DLD1 (cell line): Measurements from ENCODE around the gene CABYR.
"Not testable (repeated sequence)": the region's sequence is repeated elsewhere in the genome, so short reads cannot be mapped to it uniquely, and the experiment has no call there.

ENCODE experiments used
- in situ Hi-C: cut with HindIII; loops from 2 replicates; pipeline ENCODE4 v1.10.0; 2017; ENCODE audit warnings: low sequenced_read_pairs

CABYR gene

DNA sequence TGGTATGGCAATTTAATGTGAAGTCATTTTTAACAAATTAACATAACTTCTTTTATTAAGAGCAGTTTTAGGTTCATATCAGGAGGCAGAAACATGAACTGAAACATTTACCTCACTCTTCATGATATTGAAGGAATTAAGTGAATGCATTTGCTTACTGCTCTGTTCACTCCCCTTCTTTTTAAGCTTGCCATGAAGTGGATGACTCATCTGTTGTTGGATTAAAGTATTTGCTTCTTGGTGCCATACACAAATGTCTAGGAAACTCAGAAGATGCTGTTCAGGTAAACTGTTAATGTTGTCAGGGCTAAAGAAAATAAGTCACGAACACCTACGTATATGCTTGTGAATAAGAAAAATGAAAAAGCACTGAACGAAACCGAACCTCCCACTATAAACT, 10.2 kb upstream of the CABYR start:
- in situ Hi-C loops = no loop called here

DNA sequence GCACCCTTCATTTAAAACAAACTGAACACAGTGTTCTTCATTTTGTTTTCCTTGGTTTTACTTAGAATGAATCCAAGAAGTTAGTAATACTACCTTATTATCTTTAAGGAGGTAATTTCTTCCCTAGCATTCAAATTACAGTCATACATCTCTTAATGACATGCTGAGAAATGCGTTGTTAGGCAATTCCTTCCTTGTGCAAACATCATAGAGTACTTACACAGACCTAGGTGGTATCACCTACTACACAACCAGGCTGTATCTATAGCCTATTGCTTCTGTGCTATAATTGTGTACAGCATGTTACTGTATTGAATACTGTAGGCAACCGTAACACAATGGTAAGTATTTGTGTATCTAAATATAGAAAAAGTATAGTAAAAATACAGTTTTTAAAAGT, 8.4 kb upstream of the CABYR start:
- in situ Hi-C loops = no loop called here

DNA sequence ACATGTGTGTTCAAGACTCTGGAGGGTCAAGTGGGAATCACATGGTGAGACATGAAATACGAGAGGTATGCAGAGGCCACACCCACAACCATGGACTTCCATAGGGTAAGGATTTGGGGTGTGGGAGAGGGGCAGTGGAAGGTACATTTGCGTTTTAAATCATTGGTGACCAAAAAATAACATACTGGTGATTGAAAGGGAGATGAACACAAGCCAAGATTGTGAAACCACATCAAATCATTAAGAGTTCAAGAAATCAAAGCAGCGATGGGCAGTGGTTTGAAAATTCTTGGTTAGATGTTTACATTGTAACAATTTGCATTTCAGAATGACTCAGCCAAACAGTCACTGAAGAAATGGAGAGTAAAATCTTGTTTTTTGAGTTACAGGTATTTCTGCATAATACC, 1.9 kb upstream of the CABYR start:
- in situ Hi-C loops = no loop called here

GRCh38 chr18:24138409-24138788, 463 bp upstream of the CABYR start:
- in situ Hi-C loops = no loop called here

DNA sequence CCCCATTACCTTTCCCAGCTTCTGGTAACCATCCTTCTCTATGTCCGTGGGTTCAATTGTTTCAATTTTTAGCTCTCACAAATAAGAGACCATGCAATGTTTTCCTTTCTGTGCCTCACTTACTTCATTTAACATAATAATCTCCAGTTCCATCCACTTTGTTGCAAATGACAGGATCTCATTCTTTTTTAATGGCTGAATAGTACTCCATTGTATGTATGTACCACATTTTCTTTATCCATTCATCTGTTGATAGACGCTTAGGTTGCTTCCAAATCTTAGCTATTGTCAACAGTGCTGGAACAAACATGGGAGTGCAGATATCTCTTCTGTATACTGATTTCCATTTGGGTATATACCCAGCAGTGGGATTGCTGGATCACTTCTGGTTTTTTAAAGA, 1.8 kb downstream of the CABYR start:
- in situ Hi-C loops = no loop called here

GRCh38 chr18:24142376-24142775, 3.5 kb downstream of the CABYR start:
- in situ Hi-C loops = no loop called here

DNA sequence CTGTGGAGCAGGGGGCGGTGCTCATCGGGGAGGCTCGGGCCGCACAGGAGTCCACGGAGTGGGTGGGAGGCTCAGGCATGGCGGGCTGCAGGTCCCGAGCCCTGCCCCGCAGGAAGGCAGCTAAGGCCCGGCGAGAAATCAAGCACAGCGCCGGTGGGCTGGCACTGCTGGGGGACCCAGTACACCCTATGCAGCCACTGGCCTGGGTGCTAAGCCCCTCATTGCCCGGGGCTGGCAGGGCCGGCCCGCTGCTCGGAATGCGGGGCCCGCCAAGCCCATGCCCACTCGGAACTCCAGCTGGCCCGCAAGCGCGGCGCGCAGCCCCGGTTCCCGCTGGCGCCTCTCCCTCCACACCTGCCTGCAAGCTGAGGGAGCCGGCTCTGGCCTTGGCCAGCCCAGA, 10.7 kb downstream of the CABYR start:
- in situ Hi-C loops = not testable (repeated sequence)

- in situ Hi-C loops = no loop called here
Observed at GRCh38 chr18:24153397-24153796, 14.5 kb downstream of the CABYR start.

GRCh38 chr18:24157855-24158254, 19.0 kb downstream of the CABYR start:
- in situ Hi-C loops = no loop called here

DNA sequence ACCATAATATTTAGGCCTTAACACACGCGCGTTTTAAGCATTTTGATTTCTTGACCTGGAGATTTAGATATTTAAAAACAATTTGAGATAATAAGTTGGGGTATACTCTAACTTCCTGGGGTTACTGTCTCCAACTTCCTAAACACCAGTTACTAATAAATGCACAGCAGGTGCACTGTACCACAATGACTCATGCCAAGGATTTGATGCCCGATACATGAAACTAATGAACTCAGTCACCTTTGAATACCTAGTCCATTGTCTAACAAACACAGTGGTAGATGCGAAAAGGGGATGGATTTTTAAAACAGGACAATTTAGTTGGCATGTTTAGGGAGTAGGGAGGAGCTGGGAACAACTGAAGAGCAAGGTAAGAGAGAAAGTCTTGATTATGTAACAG, 21.2 kb downstream of the CABYR start:
- in situ Hi-C loops = no loop called here

DNA sequence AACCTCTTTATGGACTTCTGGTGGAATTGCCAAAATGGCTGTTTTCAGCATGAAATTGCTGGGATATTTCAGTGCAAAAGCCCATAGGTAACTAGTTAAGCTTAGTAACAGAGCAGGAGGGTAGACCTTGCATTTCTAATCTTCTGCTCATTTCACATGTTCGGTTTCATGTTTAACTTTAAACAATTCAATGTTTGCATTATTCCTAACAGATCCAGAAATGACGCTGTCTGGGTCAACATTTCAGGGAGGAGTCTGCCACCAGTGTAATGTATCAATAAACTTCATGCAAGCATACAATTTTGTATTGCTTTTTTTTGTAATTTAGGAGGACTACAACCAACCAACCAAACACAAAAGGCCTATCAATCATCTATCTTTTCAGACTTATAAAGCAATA, 22.4 kb downstream of the CABYR start:
- in situ Hi-C loops = no loop called here

DNA sequence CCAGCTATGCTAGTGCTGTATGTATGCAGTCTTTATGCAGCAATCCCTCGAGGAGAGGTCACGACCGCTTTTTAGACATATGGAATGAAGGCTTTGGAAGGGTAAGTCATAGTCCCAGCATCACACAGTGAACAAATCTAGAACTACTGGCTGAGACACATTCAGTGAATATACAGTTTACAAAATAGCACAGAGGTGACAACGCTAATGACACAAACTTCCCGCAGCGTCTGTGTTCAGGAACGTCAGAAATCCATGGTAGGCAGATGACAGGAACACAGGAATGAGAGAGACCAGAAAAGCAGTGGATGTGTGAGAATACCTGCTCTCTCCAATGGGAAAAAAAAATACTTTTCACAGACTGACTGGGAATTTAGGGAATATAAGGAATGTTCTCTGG, 29.6 kb downstream of the CABYR start:
- in situ Hi-C loops = no loop called here

DNA sequence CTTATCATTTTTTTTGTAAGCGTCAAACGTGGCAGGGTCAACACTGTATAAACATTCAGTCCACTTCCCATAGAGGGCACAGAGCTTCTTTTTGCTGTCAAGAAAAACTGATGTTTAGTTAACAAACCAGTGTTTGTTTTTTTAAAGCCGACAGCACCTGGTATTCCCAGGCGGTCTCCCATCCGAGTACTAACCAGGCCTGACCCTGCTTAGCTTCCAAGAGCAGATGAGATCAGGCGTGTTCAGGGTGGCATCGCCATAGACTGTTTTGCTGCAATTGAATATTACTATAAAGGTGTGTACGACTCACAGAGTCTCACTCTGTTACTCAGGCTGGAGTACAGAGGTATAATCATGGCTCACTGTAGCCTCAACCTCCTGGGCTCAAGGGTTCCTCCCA, 31.5 kb downstream of the CABYR start:
- in situ Hi-C loops = no loop called here

GRCh38 chr18:24173997-24174396, 35.1 kb downstream of the CABYR start:
- in situ Hi-C loops = no loop called here

DNA sequence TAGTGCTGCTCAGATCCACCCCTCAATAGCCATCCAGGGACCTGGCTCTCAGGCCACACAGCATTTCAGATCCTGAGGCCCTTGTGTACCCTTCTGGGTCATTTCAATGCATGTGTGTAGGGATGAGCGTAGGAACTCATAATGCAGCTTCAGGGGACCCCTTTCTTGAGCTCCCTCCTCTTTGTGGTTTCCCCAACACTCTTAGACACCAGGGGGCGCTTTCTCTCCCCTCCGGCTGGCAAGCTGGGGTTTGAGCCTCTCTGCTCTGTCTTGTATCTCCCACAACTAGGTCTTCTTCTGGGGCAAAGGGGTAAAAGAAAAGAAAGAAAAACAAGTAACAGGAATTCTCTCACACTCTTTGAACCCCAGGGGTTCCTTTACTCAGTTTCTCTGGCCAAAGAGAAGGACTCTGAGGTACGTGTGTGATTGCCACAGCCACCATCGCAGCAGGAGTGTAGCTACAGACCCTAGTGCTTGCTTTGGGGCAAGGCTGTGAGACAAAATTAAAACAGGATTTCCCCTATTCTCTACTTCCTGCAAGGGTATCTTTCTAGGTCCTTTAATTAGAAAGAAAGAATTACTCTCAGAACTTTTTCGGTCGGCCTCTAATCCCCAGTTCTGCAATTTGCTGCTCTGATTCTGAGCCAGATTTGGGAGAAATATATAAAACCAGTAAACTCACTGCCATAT, 38.0 kb downstream of the CABYR start:
- in situ Hi-C loops = no loop called here

GRCh38 chr18:24177499-24178133, 38.8 kb downstream of the CABYR start:
- in situ Hi-C loops = no loop called here

DNA sequence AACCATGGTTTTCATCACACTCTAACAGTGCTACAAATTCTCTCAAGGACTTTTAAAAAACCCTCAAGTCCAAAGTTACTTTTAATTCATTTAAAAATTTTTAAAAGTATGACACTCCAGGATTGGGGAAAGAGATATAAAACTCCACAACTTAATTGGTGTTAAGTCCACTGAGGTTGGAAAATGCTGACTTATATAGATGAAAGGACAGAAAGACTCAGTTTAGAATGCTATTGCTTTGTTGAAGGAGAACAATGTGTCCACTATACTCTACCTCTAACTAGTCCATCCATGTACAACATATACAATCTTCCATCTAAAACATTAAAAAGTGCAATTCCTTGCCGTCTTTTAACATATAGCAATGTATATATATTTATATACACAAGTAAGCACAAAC, 41.2 kb downstream of the CABYR start:
- in situ Hi-C loops = no loop called here

GRCh38 chr18:24181806-24182205, 42.9 kb downstream of the CABYR start:
- in situ Hi-C loops = no loop called here

- in situ Hi-C loops = no loop called here
Observed at GRCh38 chr18:24185805-24186204, 46.9 kb downstream of the CABYR start.

GRCh38 chr18:24187049-24187448, 48.2 kb downstream of the CABYR start:
- in situ Hi-C loops = no loop called here

DNA sequence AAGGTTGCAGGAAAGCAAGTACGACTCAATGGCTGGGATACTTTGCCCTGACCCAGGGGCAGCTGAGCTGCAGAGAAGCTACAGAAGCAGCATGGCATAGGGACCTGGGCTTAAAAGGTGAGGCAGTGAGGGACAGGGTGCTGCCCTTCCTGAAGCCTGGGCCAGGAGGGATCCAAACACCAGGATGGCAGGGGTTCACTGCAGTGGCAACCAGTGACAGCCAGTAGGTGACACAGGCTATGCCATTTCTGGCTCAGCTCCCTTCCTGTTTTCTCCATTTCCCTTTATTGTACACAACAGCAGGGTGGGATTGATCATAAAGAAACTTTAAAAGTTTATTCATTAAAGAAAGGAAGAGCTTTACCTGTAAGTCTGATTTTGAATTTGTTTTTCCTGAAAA, 48.8 kb downstream of the CABYR start:
- in situ Hi-C loops = no loop called here

- in situ Hi-C loops = no loop called here
Observed at GRCh38 chr18:24188120-24188519, 49.3 kb downstream of the CABYR start.

DNA sequence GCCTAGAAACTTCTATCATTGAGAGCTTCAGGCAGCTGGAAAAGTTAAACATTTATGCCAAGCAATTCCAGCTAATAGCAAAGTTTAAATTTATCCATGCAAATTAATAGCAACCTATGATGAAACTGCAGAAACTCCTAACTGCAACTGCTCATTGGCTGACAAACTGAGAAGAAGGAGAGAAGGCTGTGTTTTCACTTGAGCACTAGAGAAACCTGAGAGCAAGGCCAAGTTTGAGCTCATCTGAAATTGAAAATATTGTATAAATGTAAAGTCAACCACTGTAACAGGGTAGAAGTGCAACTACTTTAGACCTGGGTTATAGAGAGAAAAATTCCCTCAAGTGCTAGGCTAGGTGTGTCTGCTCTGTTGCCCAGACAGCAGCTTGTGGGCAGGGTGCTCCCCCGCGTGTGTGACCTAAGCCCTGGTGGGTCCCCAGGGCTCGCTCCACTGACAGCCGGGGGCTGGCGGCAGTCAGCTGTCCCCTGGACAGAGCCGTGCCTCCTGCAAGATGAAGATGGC, 50.2 kb downstream of the CABYR start:
- in situ Hi-C loops = no loop called here
